ENCODE data around the gene ERP27.
A peak's percentile ranks its signal among the peaks of the same experiment; 100 is the strongest.

The ERP27 gene

DNA sequence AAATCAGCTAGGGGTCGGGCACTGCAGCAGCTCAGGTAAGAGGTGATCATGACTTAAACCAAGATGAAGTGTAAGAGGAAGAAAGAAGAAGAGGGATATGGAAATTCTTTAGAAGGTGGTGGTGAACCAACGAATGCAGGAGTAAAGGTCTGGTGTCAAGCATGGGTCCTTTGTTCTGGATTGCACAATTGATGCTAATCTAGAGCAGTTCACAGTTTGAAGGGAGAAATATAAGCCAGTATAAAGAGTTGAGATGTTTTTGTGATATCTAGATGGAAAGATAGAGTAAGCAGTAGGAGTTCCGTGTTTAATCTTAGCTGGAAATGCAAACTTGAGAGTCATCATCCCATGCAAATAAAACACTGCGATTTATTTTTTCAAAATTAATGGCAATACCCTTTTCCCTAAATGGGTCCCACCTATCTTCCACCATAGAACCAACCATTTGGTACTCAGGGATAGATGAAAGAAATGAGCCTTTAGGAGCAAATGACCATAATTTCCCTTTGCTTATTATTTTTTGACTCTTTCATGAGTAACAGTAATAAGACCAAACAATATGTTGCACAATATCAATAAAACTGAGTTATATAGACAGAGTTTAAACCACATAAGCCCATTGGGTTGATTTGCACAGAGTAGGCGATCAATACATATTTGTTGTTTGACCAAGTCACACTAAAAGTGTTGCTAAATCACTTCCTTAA is 37.7 kb downstream of the ERP27 start:
- Histone ChIP-seq H3K9me3 (ENCODE audit: control insufficient read depth in 5 of 5, low read length in 5 of 5) (no peaks in the 10 kb centered on the region), H3K27ac (ENCODE audit: low read depth, low read length) (peak overlapping the region; percentile 57), H3K4me3 (ENCODE audit: low read depth in 1 of 5, low read length in 5 of 5) (no peak overlapping the region), H3K27me3 (ENCODE audit: control insufficient read depth in 5 of 5, insufficient read depth in 4 of 5, low read length in 5 of 5) (no peaks in the 10 kb centered on the region), H3K4me1 (ENCODE audit: control insufficient read depth in 5 of 5, insufficient read depth in 5 of 5, low read length in 5 of 5) (peaks cover 4 to 51% (median 41%) of the 10 kb centered on the region in 5 donors), H3K36me3 (ENCODE audit: control insufficient read depth in 5 of 5, insufficient read depth in 5 of 5, low read length in 5 of 5) (no peaks in the 10 kb centered on the region), H3K9ac (ENCODE audit: low read length in 5 of 5) (no peak overlapping the region)

DNA sequence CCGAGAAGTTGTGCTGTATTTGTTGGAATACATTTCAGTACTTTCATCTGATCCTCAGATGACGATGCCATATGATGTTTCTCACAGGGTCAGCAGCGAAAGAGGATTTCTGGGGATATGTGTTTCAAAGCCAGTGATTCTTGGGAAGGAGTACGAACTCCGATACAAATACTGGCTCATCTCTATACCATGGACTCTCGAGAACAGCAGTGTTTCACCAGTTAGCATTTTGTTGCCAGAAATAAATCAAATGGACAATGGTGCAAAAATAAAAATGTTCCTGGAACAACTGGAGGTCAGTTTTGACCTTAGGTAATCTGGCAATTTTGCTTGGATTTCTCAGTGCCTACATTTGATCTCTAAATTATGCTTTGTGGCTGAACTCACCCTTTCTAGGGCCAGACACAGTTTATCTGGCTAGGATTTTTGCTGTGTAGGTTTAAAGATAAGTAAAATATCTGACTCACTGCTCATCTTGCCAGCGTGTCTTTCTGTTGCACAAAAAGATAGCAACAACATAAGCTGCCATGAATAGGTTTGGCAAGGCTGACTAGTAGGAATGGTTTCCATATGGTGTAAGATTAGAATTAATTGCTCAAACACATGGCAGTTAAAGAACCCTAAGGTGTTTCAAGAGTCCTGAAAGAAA is 41.7 kb downstream of the ERP27 start:
- H3K27me3 ChIP-seq (ENCODE audit: control insufficient read depth in 5 of 5, insufficient read depth in 4 of 5, low read length in 5 of 5) = no peaks in the 10 kb centered on the region
- peaks cover under 1 to 46% (median 24%) of the 10 kb centered on the region in 5 donors for H3K4me1 ChIP-seq (ENCODE audit: control insufficient read depth in 5 of 5, insufficient read depth in 5 of 5, low read length in 5 of 5)
- H3K4me3 ChIP-seq (ENCODE audit: low read depth in 1 of 5, low read length in 5 of 5) = peak overlapping the region in 1 of 5 donors; percentile 29
- peak overlapping the region; percentile 22 for H3K27ac ChIP-seq (ENCODE audit: low read depth, low read length)
- no peaks in the 10 kb centered on the region for H3K9me3 ChIP-seq (ENCODE audit: control insufficient read depth in 5 of 5, low read length in 5 of 5)
- H3K9ac ChIP-seq (ENCODE audit: low read length in 5 of 5) = peak overlapping the region in 1 of 5 donors; percentile 29
- H3K36me3 ChIP-seq (ENCODE audit: control insufficient read depth in 5 of 5, insufficient read depth in 5 of 5, low read length in 5 of 5) = no peaks in the 10 kb centered on the region

GRCh38 chr12:14893506-14894250 is 44.7 kb downstream of the ERP27 start:
- no peaks in the 10 kb centered on the region for H3K36me3 ChIP-seq (ENCODE audit: control insufficient read depth in 5 of 5, insufficient read depth in 5 of 5, low read length in 5 of 5)
- peak overlapping the region in 1 of 5 donors; percentile 48 for H3K9ac ChIP-seq (ENCODE audit: low read length in 5 of 5)
- H3K27ac ChIP-seq (ENCODE audit: low read depth, low read length) = peak overlapping the region; percentile 63
- no peaks in the 10 kb centered on the region for H3K9me3 ChIP-seq (ENCODE audit: control insufficient read depth in 5 of 5, low read length in 5 of 5)
- peaks cover 0 to 34% (median 13%) of the 10 kb centered on the region in 5 donors for H3K4me1 ChIP-seq (ENCODE audit: control insufficient read depth in 5 of 5, insufficient read depth in 5 of 5, low read length in 5 of 5)
- no peak overlapping the region for H3K4me3 ChIP-seq (ENCODE audit: low read depth in 1 of 5, low read length in 5 of 5)
- H3K27me3 ChIP-seq (ENCODE audit: control insufficient read depth in 5 of 5, insufficient read depth in 4 of 5, low read length in 5 of 5) = no peaks in the 10 kb centered on the region

DNA sequence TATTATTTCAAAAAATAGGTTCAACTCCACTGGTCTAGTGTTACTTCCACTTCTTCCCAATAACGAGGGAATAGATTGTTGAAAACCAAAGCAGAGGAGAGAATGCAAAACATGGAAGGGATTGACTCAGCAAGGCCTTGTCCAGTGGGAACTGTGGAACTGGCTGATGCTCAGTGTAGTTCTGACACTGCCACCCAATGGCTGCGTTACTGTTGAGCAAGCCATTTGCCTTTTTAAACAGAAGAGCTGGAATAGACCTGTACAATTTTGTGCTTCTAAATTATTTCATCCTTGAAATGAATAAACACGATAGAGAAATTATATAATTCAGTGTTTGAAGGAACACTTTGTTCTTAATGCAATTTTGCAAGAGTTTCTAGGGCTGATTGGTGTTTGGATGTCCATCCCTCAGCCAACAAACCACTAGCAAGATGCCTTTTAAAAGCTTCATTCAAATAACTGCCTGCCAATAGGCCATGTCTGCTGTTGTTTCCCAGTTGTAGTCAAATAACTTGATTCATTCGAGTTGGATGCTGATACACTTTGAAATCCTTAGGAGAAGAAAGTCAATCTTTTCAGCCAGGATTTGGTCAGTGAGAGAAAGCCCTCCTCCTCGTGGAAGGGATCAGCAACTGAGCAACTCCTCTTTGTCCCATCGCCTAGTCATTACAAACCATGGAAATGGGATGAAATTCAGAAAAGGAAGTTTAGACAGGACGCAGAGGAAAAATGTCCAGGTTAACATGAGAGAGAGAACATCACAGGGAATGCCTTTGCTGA is 45.4 kb downstream of the ERP27 start:
- Histone ChIP-seq H3K4me1 (ENCODE audit: control insufficient read depth in 5 of 5, insufficient read depth in 5 of 5, low read length in 5 of 5) (peaks cover 0 to 34% (median 13%) of the 10 kb centered on the region in 5 donors), H3K27me3 (ENCODE audit: control insufficient read depth in 5 of 5, insufficient read depth in 4 of 5, low read length in 5 of 5) (no peaks in the 10 kb centered on the region), H3K27ac (ENCODE audit: low read depth, low read length) (peak overlapping the region; percentile 63), H3K4me3 (ENCODE audit: low read depth in 1 of 5, low read length in 5 of 5) (no peak overlapping the region), H3K36me3 (ENCODE audit: control insufficient read depth in 5 of 5, insufficient read depth in 5 of 5, low read length in 5 of 5) (no peaks in the 10 kb centered on the region), H3K9me3 (ENCODE audit: control insufficient read depth in 5 of 5, low read length in 5 of 5) (no peaks in the 10 kb centered on the region), H3K9ac (ENCODE audit: low read length in 5 of 5) (peak overlapping the region in 1 of 5 donors; percentile 48)

DNA sequence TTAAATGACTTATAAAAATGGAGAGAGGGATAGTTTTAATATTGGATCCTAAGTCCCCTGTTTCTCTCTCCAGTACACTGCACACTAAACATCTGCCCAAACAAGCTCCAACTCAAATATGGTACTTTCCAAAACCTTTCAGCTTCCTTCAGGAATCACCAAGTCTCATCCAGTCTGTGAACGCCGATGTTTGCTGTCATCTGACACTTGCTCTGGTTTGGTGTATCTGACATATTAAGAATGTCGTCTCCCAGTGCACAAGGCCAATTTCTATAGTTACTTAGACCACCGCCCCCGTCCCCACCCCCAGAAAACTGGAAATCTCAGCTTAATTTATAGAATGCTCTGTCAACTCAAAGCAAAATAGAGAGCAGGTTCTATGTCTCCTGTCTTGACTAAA is 47.6 kb downstream of the ERP27 start:
- H3K4me1 ChIP-seq (ENCODE audit: control insufficient read depth in 5 of 5, insufficient read depth in 5 of 5, low read length in 5 of 5) = peaks cover 0 to 26% (median 14%) of the 10 kb centered on the region in 5 donors
- no peaks in the 10 kb centered on the region for H3K27me3 ChIP-seq (ENCODE audit: control insufficient read depth in 5 of 5, insufficient read depth in 4 of 5, low read length in 5 of 5)
- H3K9me3 ChIP-seq (ENCODE audit: control insufficient read depth in 5 of 5, low read length in 5 of 5) = no peaks in the 10 kb centered on the region

GRCh38 chr12:14886271-14886670 is 52.1 kb downstream of the ERP27 start:
- no peaks in the 10 kb centered on the region for H3K27me3 ChIP-seq (ENCODE audit: control insufficient read depth in 5 of 5, insufficient read depth in 4 of 5, low read length in 5 of 5)
- H3K27ac ChIP-seq (ENCODE audit: low read depth, low read length) = no peak overlapping the region

More for the DNA sequence above, 47.6 kb downstream of the ERP27 start:
- no peak overlapping the region for H3K9ac ChIP-seq (ENCODE audit: low read length in 5 of 5)
- H3K27ac ChIP-seq (ENCODE audit: low read depth, low read length) = no peak overlapping the region
- no peaks in the 10 kb centered on the region for H3K36me3 ChIP-seq (ENCODE audit: control insufficient read depth in 5 of 5, insufficient read depth in 5 of 5, low read length in 5 of 5)
- H3K4me3 ChIP-seq (ENCODE audit: low read depth in 1 of 5, low read length in 5 of 5) = no peak overlapping the region

GRCh38 chr12:14885718-14886221 is 52.6 kb downstream of the ERP27 start, which contains the start of gene MGP:
MGP (minus strand) TSS chr12:14885854; CDS start chr12:14885791, 63 bp downstream.
- Histone ChIP-seq H3K4me3 (ENCODE audit: low read depth in 1 of 5, low read length in 5 of 5) (peak within 1 kb of the TSS; percentile 48 to 76 (median 64)), H3K4me1 (ENCODE audit: control insufficient read depth in 5 of 5, insufficient read depth in 5 of 5, low read length in 5 of 5) (peaks cover 0 to 27% (median 19%) of the 10 kb centered on the region in 5 donors), H3K27ac (ENCODE audit: low read depth, low read length) (peak within 1 kb of the TSS; percentile 76), H3K9ac (ENCODE audit: low read length in 5 of 5) (peak within 1 kb of the TSS; percentile 22 to 75 (median 65)), H3K9me3 (ENCODE audit: control insufficient read depth in 5 of 5, low read length in 5 of 5) (no peaks in the 10 kb centered on the region), H3K27me3 (ENCODE audit: control insufficient read depth in 5 of 5, insufficient read depth in 4 of 5, low read length in 5 of 5) (no peaks in the 10 kb centered on the region), H3K36me3 (ENCODE audit: control insufficient read depth in 5 of 5, insufficient read depth in 5 of 5, low read length in 5 of 5) (peaks cover 0 to 7% (median 0%) of the 10 kb centered on the region in 5 donors)

More at GRCh38 chr12:14886271-14886670, 52.1 kb downstream of the ERP27 start:
- Histone ChIP-seq H3K4me3 (ENCODE audit: low read depth in 1 of 5, low read length in 5 of 5) (peak overlapping the region in 2 of 5 donors; percentile 64 to 76), H3K9me3 (ENCODE audit: control insufficient read depth in 5 of 5, low read length in 5 of 5) (no peaks in the 10 kb centered on the region), H3K4me1 (ENCODE audit: control insufficient read depth in 5 of 5, insufficient read depth in 5 of 5, low read length in 5 of 5) (peaks cover 0 to 27% (median 19%) of the 10 kb centered on the region in 5 donors), H3K36me3 (ENCODE audit: control insufficient read depth in 5 of 5, insufficient read depth in 5 of 5, low read length in 5 of 5) (peaks cover 0 to 7% (median 0%) of the 10 kb centered on the region in 5 donors), H3K9ac (ENCODE audit: low read length in 5 of 5) (peak overlapping the region in 1 of 5 donors; percentile 72)

DNA sequence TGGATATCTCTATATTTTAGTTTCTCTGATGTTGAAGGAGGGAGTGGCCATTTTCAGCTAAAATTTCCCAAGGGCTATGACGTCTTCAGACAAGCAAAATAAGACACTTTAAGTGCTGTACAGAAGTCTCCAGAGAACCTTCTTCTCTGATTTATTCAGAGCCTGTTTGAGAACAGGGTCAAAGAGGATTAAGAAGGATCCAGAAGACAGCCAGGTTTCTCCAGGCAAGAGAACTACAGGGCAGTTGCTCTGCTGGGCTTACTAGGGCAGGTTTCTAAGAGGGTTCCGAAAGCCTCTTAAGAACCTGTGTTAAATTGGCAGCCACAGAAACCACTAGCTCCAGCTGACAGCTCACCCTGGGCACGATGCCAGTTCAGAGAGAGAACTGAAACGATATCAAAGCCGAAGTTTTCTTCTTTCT is 53.9 kb downstream of the ERP27 start:
- H3K27me3 ChIP-seq (ENCODE audit: control insufficient read depth in 5 of 5, insufficient read depth in 4 of 5, low read length in 5 of 5) = no peaks in the 10 kb centered on the region
- H3K36me3 ChIP-seq (ENCODE audit: control insufficient read depth in 5 of 5, insufficient read depth in 5 of 5, low read length in 5 of 5) = peaks cover 0 to 7% (median 0%) of the 10 kb centered on the region in 5 donors
- H3K4me3 ChIP-seq (ENCODE audit: low read depth in 1 of 5, low read length in 5 of 5) = peak overlapping the region; percentile 48 to 76 (median 62)
- H3K4me1 ChIP-seq (ENCODE audit: control insufficient read depth in 5 of 5, insufficient read depth in 5 of 5, low read length in 5 of 5) = peaks cover 0 to 27% (median 23%) of the 10 kb centered on the region in 5 donors
- H3K9ac ChIP-seq (ENCODE audit: low read length in 5 of 5) = peak overlapping the region; percentile 22 to 75 (median 64)
- H3K9me3 ChIP-seq (ENCODE audit: control insufficient read depth in 5 of 5, low read length in 5 of 5) = no peaks in the 10 kb centered on the region
- H3K27ac ChIP-seq (ENCODE audit: low read depth, low read length) = peak overlapping the region; percentile 76

DNA sequence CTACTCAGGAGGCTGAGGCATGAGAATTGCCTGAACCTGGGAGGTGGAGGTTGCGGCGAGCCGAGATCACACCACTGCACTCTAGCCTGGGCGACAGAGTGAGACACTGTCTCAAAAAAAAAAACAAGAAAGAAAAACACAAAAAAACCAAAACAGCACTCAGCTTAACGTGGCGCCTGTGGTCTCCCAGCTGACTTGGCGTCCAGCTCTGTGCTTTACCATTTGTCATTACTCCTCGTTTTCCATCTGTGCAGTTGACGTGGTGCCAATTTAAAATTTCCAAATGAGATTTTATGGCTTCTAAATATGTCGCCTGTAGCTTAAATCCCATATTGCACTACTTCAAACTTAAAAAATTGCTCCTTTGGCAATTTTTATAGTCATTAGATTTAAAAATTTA is 54.7 kb downstream of the ERP27 start:
- Histone ChIP-seq H3K9ac (ENCODE audit: low read length in 5 of 5) (peak overlapping the region in 1 of 5 donors; percentile 72), H3K36me3 (ENCODE audit: control insufficient read depth in 5 of 5, insufficient read depth in 5 of 5, low read length in 5 of 5) (peaks cover 0 to 7% (median 0%) of the 10 kb centered on the region in 5 donors), H3K4me1 (ENCODE audit: control insufficient read depth in 5 of 5, insufficient read depth in 5 of 5, low read length in 5 of 5) (peaks cover 0 to 31% (median 25%) of the 10 kb centered on the region in 5 donors), H3K27me3 (ENCODE audit: control insufficient read depth in 5 of 5, insufficient read depth in 4 of 5, low read length in 5 of 5) (no peaks in the 10 kb centered on the region), H3K27ac (ENCODE audit: low read depth, low read length) (peak overlapping the region; percentile 76), H3K4me3 (ENCODE audit: low read depth in 1 of 5, low read length in 5 of 5) (peak overlapping the region; percentile 48 to 76 (median 61)), H3K9me3 (ENCODE audit: control insufficient read depth in 5 of 5, low read length in 5 of 5) (no peaks in the 10 kb centered on the region)
